Trophoblast cell (in vitro differentiated cells and primary cell): ENCODE data around the gene PCIF1.
"Not testable (repeated sequence)": the region's sequence is repeated elsewhere in the genome, so short reads cannot be mapped to it uniquely, and the experiment has no call there.

Experiments used
- DNase-seq, 2 donors: peaks; one replicate each; pipeline ENCODE4 v3.0.0-alpha.2; 2016
- H2AFZ ChIP-seq: 2 replicates; pipeline ENCODE4 v1.6.1; 2013; ENCODE audit warnings: low read length, moderate library complexity, mild to moderate bottlenecking; ENCODE audit not compliant: insufficient read depth, poor library complexity
- H2AK5ac ChIP-seq: 2 replicates; pipeline ENCODE4 v1.6.1; 2013; ENCODE audit warnings: mild to moderate bottlenecking, low read length
- H2BK120ac ChIP-seq: 2 replicates; pipeline ENCODE4 v1.6.1; 2013; ENCODE audit warnings: low read length, mild to moderate bottlenecking, moderate library complexity; ENCODE audit not compliant: insufficient read depth, poor library complexity
- H2BK12ac ChIP-seq: 2 replicates; pipeline ENCODE4 v1.6.1; 2013; ENCODE audit warnings: mild to moderate bottlenecking, low read length, moderate library complexity
- H2BK5ac ChIP-seq: 2 replicates; pipeline ENCODE4 v1.6.1; 2013; ENCODE audit warnings: low read length, low read depth, moderate library complexity, mild to moderate bottlenecking; ENCODE audit not compliant: poor library complexity
- H3K14ac ChIP-seq: 2 replicates; pipeline ENCODE4 v1.6.1; 2013; ENCODE audit warnings: mild to moderate bottlenecking, low read length
- H3K18ac ChIP-seq: 2 replicates; pipeline ENCODE4 v1.6.1; 2013; ENCODE audit warnings: mild to moderate bottlenecking, low read length
- H3K23ac ChIP-seq: 2 replicates; pipeline ENCODE4 v1.6.1; 2013; ENCODE audit warnings: low read length
- H3K27ac ChIP-seq: 2 replicates; pipeline ENCODE4 v1.5.1; 2013; ENCODE audit warnings: low read depth, mild to moderate bottlenecking, inconsistent platforms, low read length, moderate library complexity
- H3K27me3 ChIP-seq: 2 replicates; pipeline ENCODE4 v1.6.1; 2013; ENCODE audit warnings: inconsistent platforms, mild to moderate bottlenecking, low read length, moderate library complexity; ENCODE audit not compliant: insufficient read depth
- H3K36me3 ChIP-seq, 2 experiments: 1 replicate in 1 of 2; 2 replicates in 1 of 2; pipeline ENCODE4 v1.6.1; 2013; ENCODE audit warnings: low read length in 2 of 2, mild to moderate bottlenecking in 2 of 2, moderate library complexity in 1 of 2; ENCODE audit not compliant: insufficient read depth in 2 of 2, control insufficient read depth in 1 of 2
- H3K4ac ChIP-seq: 2 replicates; pipeline ENCODE4 v1.6.1; 2013; ENCODE audit warnings: low read depth, mild to moderate bottlenecking, low read length, moderate library complexity
- H3K4me1 ChIP-seq, 2 experiments: 1 replicate in 1 of 2; 2 replicates in 1 of 2; pipeline ENCODE4 v1.6.1; 2013; ENCODE audit warnings: low read length in 2 of 2, mild to moderate bottlenecking in 2 of 2, moderate library complexity in 1 of 2; ENCODE audit not compliant: insufficient read depth in 2 of 2, control insufficient read depth in 1 of 2
- H3K4me2 ChIP-seq: 2 replicates; pipeline ENCODE4 v1.6.1; 2013; ENCODE audit warnings: inconsistent platforms, mild to moderate bottlenecking, low read length, moderate library complexity
- H3K4me3 ChIP-seq: 2 replicates; pipeline ENCODE4 v1.5.1; 2013; ENCODE audit warnings: mild to moderate bottlenecking, low read depth, low read length, inconsistent platforms
- H3K79me1 ChIP-seq: one replicate; pipeline ENCODE4 v1.6.1; 2013; ENCODE audit warnings: low read length
- H3K79me2 ChIP-seq: 2 replicates; pipeline ENCODE4 v1.6.1; 2013; ENCODE audit warnings: low read length, mild to moderate bottlenecking; ENCODE audit not compliant: control insufficient read depth, insufficient read depth, poor library complexity
- H3K9ac ChIP-seq: 2 replicates; pipeline ENCODE4 v1.6.1; 2013; ENCODE audit warnings: mild to moderate bottlenecking, low read length
- H3K9me3 ChIP-seq: 2 replicates; pipeline ENCODE4 v1.6.1; 2013; ENCODE audit warnings: low read depth, mild to moderate bottlenecking, control low read depth, inconsistent platforms, low read length; ENCODE audit not compliant: insufficient read depth
- H4K12ac ChIP-seq: 2 replicates; pipeline ENCODE4 v1.6.1; 2013; ENCODE audit warnings: low read depth, mild to moderate bottlenecking, low read length, moderate library complexity
- H4K8ac ChIP-seq: 2 replicates; pipeline ENCODE4 v1.6.1; 2013; ENCODE audit warnings: low read depth, mild to moderate bottlenecking, low read length, moderate library complexity
- H4K91ac ChIP-seq: one replicate; pipeline ENCODE4 v1.6.1; 2013; ENCODE audit warnings: low read depth, mild to moderate bottlenecking, low read length, moderate library complexity
- WGBS: extraction: QIAGEN DNeasy Blood & Tissue Kit; methylation state at CpG from one replicate; pipeline ENCODE4 v1.1.7; 2013; ENCODE audit warnings: missing lambda C conversion rate; ENCODE audit not compliant: insufficient read length, insufficient coverage; ENCODE audit errors: extremely low coverage; 5-methylcytosine and 5-hydroxymethylcytosine counted together

PCIF1 gene

GRCh38 chr20:45991616-45992015, 57.1 kb downstream of the PCIF1 start:
- H3K18ac ChIP-seq, result no peak overlapping the region
- H3K27me3 ChIP-seq, result no peaks in the 10 kb centered on the region
- H3K79me1 ChIP-seq, result peaks cover 12% of the 10 kb centered on the region
- no peak overlapping the region for H2AFZ ChIP-seq
- H3K9ac ChIP-seq, result no peak overlapping the region
- H2BK5ac ChIP-seq, result no peak overlapping the region
- H3K23ac ChIP-seq, result no peak overlapping the region
- H4K8ac ChIP-seq, result no peak overlapping the region
- no CpG with 5 or more reads among the region's 3 CpGs for WGBS
- H4K12ac ChIP-seq, result no peak overlapping the region
- peak overlapping the region; percentile 19 for H4K91ac ChIP-seq
- H2BK120ac ChIP-seq, result no peak overlapping the region
- no peak overlapping the region for H3K14ac ChIP-seq
- H3K27ac ChIP-seq, result no peak overlapping the region
- peaks cover 7 to 19% of the 10 kb centered on the region in 2 experiments for H3K4me1 ChIP-seq
- no peak overlapping the region for H2BK12ac ChIP-seq
- DNase-seq, result no peak
- H3K9me3 ChIP-seq, result no peaks in the 10 kb centered on the region
- no peaks in the 10 kb centered on the region for H3K36me3 ChIP-seq
- no peak overlapping the region for H2AK5ac ChIP-seq
- no peak overlapping the region for H3K4me3 ChIP-seq
- H3K79me2 ChIP-seq, result no peaks in the 10 kb centered on the region
- no peak overlapping the region for H3K4ac ChIP-seq
- H3K4me2 ChIP-seq, result no peak overlapping the region

DNA sequence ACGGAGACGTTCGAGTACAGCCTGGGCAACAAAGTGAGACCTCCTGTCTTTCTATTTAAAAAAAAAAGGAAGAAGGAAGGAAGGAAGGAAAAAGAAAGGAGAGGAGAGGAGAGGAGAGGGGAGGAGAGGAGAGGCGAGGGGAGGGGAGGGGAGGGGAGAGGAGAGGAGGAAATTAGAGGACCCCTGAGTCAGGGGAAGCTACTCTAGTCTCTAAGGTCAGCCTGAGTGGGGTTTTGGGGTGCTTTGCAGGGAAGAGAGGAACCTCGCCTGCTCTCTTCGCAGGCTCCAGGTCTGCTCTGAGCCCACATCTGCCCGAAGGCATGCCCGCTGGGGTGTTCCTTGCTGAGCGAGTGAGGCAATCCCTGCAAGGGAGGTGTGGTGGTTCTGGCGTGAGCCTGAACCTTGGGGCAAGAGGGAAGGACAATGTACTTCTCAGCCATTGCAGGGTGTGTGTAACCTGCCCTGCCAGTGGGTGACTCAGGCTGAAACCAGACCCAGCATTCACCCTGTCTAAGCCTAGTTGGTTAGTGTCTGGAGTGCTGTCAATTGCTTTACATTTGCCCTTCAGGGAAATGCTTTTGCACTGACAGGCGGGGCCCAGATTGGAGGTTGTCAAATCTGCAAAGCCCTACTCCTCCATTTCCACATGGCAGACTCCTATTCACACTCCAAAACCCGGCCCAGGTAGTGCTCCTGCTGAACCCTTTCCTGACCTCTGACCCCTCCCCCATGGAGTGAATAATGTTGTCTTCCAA, 58.9 kb downstream of the PCIF1 start:
- peak overlapping the region; percentile 90 for H3K27ac ChIP-seq
- peak overlapping the region; percentile 85 for H4K91ac ChIP-seq
- H2BK12ac ChIP-seq, result peak overlapping the region; percentile 72
- peak overlapping the region; percentile 37 for H3K18ac ChIP-seq
- peak overlapping the region; percentile 94 for H2BK120ac ChIP-seq
- peaks cover 12% of the 10 kb centered on the region for H3K79me1 ChIP-seq
- no CpG with 5 or more reads among the region's 12 CpGs for WGBS
- H3K79me2 ChIP-seq, result no peaks in the 10 kb centered on the region
- peak overlapping the region; percentile 46 for H4K8ac ChIP-seq
- no peaks in the 10 kb centered on the region for H3K27me3 ChIP-seq
- no peak overlapping the region for H3K4ac ChIP-seq
- peak overlapping the region; percentile 71 for H3K14ac ChIP-seq
- H4K12ac ChIP-seq, result no peak overlapping the region
- no peak overlapping the region for H3K4me3 ChIP-seq
- no peaks in the 10 kb centered on the region for H3K9me3 ChIP-seq
- H3K4me1 ChIP-seq, result peaks cover 7 to 23% of the 10 kb centered on the region in 2 experiments
- H3K36me3 ChIP-seq, result no peaks in the 10 kb centered on the region
- no peak overlapping the region for H3K9ac ChIP-seq
- peak overlapping the region; percentile 82 for H2BK5ac ChIP-seq
- H3K4me2 ChIP-seq, result peak overlapping the region; percentile 10
- peak overlapping the region; percentile 78 for H2AK5ac ChIP-seq
- no peak overlapping the region for H2AFZ ChIP-seq
- peak; percentile 99 for DNase-seq
- no peak overlapping the region for H3K23ac ChIP-seq

DNA sequence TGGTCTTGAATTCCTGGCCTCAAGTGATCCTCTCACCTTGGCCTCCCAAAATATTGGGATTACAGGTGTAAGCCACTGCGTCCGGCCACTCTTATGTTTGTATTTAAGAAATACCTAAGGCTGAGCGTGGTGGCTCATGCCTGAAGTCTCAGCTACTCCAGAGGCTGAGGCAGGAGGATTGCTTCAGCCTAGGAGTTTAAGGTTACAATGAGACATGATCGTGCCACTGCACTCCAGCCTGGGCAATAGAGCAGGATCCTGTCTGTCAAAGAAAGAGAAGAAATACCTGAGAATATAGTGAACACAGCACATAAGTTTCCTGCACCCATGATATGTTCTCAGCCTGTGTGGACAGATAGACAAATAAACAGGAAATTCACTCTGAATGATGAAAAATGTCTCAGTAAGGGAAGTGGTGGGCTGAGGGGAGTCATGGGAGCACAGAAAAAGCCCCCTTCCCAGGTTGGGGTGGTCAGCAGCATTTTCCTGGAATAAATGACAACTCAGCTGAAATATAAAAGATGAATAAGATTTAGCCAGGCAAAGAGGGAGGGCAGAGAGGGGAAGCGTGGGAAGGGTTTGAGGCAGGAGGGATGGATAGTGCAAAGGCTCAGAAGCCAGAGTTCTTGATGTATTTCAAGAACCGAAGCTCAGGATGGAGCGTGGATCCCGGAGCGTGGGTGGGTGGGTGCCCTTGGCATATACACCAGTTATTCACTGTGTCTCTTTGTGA, 60.4 kb downstream of the PCIF1 start:
- Histone ChIP-seq H3K18ac (no peak overlapping the region), H3K27ac (peak overlapping the region; percentile 17), H3K9ac (no peak overlapping the region), H3K4me1 (peaks cover 7 to 23% of the 10 kb centered on the region in 2 experiments), H3K9me3 (no peaks in the 10 kb centered on the region), H3K23ac (no peak overlapping the region), H2BK5ac (peak overlapping the region; percentile 45), H3K79me2 (no peaks in the 10 kb centered on the region), H2AFZ (no peak overlapping the region), H3K79me1 (peaks cover 12% of the 10 kb centered on the region), H3K36me3 (no peaks in the 10 kb centered on the region), H2AK5ac (peak overlapping the region; percentile 52), H3K14ac (peak overlapping the region; percentile 27), H2BK120ac (peak overlapping the region; percentile 64), H3K4me2 (no peak overlapping the region), H4K91ac (peak overlapping the region; percentile 50), H4K12ac (no peak overlapping the region), H4K8ac (peak overlapping the region; percentile 30), H3K4me3 (no peak overlapping the region), H2BK12ac (peak overlapping the region; percentile 1), H3K27me3 (no peaks in the 10 kb centered on the region), H3K4ac (no peak overlapping the region)
- DNase-seq, result peak in 1 of 2 donors; percentile 15
- no CpG with 5 or more reads among the region's 9 CpGs for WGBS

DNA sequence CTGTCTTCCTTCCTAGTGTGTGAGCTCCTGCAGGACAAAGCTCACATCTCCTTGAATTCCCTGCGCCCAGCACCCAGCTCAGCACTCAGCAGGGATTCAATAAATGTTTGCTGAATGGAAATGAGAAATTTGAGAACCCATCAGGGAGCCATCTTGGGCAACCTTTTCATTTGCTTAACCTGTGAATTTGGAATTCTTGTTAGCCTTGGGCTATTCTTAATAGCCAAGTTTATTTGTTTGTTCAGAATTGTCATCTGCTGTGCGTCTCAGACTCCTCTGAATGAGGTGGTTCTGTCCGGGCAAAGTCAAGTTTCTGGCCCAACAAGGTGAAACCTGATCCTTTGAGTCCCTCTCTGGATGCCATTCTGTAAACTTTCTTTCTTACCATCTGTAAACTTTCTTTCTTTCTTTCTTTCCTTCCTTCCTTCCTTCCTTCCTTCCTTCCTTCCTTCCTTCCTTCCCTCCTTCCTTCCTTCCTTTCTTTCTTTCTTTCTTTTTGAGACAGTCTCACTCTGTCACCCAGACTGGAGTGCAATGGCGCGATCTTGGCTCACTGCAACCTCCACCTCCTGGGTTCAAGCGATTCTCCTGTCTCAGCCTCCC, 61.1 kb downstream of the PCIF1 start:
- peaks cover 11 to 30% of the 10 kb centered on the region in 2 experiments for H3K4me1 ChIP-seq
- H3K36me3 ChIP-seq, DNase-seq, H3K4me2 ChIP-seq, H3K9me3 ChIP-seq, H4K12ac ChIP-seq, H3K14ac ChIP-seq, H2AK5ac ChIP-seq, H3K27me3 ChIP-seq, H3K23ac ChIP-seq, H3K4ac ChIP-seq, H3K9ac ChIP-seq, H3K18ac ChIP-seq, H2BK120ac ChIP-seq, H2AFZ ChIP-seq, H4K8ac ChIP-seq, H3K79me2 ChIP-seq, H3K4me3 ChIP-seq: not testable (repeated sequence)
- WGBS, result no CpG with 5 or more reads among the region's 6 CpGs
- peak overlapping the region; percentile 45 for H2BK5ac ChIP-seq
- H2BK12ac ChIP-seq, result peak overlapping the region; percentile 1
- peak overlapping the region; percentile 50 for H4K91ac ChIP-seq
- peaks cover 12% of the 10 kb centered on the region for H3K79me1 ChIP-seq
- peak overlapping the region; percentile 1 for H3K27ac ChIP-seq
